Measurements from ENCODE around the gene ZSCAN4. TPM values are rescaled to one million over a fixed set of nuclear protein-coding genes. Genes with fewer than 3 reads are reported as not detected.

The ZSCAN4 gene, protein sequence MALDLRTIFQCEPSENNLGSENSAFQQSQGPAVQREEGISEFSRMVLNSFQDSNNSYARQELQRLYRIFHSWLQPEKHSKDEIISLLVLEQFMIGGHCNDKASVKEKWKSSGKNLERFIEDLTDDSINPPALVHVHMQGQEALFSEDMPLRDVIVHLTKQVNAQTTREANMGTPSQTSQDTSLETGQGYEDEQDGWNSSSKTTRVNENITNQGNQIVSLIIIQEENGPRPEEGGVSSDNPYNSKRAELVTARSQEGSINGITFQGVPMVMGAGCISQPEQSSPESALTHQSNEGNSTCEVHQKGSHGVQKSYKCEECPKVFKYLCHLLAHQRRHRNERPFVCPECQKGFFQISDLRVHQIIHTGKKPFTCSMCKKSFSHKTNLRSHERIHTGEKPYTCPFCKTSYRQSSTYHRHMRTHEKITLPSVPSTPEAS
- not detected in 2 replicates for total RNA-seq

DNA sequence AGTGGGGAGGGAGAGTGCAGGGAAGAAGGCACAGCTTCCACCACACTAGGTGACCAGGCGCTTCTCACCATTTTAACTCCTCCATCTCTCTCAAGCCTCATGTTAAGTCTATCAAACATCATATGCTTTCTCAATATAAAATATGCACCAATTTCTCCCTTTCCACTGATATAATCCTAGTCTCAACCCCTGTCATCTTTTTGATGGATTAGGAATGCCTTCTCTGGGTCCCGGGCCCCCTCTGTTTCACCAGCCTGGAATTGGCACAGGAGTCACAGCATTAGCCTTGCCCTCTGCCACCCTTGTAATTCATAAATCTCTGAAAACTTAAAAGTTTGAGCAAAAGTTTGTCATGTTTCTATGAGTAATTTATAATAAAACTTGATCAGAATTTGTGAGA, at the start of gene ZSCAN4:
Gene ZSCAN4, plus strand, starts transcription at position 301 of the 400 bp plus-strand sequence. CDS start 7,211 bp downstream, outside the sequence.

DNA sequence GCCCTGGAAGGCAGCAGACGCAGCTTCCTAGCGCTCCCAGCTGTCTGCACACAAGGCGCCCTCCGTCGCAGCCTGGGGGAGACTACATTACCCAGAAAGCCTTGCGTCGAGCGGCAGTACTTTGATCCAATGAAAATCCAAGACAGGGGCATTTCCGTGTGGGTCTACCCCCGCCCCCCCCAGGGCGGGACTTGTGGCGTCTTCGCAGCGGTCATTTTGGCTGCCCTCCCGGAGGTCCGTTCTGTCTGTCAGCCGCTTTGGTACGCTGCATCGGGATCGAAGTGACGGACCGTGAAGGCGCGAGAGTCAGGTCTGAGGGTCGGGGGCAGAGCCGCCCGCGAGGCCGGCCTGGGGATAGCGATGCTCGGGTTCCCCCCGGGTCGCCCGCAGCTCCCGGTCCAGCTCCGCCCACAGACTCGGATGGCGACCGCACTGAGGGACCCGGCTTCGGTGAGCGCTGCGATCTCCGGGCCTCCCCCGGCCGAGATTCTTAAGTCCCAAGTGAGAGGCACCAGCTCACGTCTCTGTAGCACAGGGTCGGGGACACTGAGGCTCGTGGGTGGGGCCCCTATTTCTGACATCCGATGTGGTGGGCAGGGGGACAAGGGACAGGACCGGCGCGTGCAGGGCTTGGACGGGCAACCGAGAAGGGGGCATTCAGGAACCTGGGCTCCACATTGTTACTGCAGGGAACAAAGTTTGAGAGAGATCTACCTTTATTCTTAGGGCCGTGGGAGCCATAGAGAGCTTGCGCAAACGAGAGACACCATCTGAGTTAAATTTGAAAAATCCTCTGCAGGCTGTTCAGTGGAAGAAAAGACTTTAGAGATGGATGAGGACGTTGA, 35.5 kb upstream of the ZSCAN4 start, which contains the start of gene ZNF211:
Gene ZNF211, plus strand, starts transcription at position 182 of the 845 bp plus-strand sequence. Its CDS starts 179 bp downstream, at position 361.

DNA sequence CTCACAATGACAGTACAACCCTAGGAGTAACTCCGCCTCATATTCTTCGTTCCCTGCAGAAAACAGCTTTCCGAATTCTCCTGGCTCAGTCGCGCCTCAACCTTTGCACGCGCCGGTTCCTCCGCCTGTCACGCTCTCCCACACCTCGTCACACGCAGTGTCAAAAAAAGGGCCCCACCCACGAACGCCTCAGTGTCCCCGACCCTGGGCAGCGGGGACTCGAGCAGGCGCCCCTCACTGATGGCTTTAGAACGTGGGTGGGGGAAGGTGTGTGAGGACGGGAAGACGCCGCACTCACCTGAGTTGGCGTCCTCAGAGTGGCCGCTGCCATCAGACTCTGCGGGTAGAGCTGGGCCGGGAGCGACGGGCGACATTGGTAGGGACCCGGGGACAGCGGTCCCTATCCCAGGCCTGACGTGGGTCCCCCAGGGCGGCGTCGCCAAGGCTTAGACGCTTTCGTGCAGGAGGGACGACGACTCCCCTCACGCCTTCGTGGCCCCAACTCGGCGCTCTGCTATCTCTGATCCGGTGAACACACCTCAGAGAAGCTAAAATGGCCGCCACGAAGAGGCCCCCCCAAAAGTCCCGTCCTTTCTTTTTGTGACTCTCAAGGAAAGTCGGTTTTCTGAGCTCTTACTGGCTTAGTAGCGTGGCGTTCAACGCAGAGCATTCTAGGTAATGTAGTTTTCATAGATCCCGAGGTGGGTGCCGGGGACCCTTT, 40.1 kb downstream of the ZSCAN4 start, which contains the start of gene ZNF154:
Gene ZNF154, minus strand, starts transcription at position 564 of the 721 bp plus-strand sequence. Its CDS starts 233 bp downstream, at position 331.

Other genes with a start within 250 kb of the ZSCAN4 start
- 4.1 and 4.6 TPM in 2 replicates for gene ZNF749, start 233.6 kb upstream of the ZSCAN4 start, total RNA-seq
- 0.29 and 1.1 TPM in 2 replicates for gene VN1R1, start 211.8 kb upstream of the ZSCAN4 start, total RNA-seq
- gene ZNF772, start 191.4 kb upstream of the ZSCAN4 start, total RNA-seq: 12.9 and 14.2 TPM in 2 replicates
- gene ZNF419, start 181.2 kb upstream of the ZSCAN4 start, total RNA-seq: 8.7 and 16.9 TPM in 2 replicates
- gene ZNF773, start 169.0 kb upstream of the ZSCAN4 start, total RNA-seq: 11.2 and 16.2 TPM in 2 replicates
- gene ZNF549, start 141.6 kb upstream of the ZSCAN4 start, total RNA-seq: 2.5 and 5.0 TPM in 2 replicates
- gene ZNF550, start 109.1 kb upstream of the ZSCAN4 start, total RNA-seq: 6.6 and 9.3 TPM in 2 replicates
- gene ZNF416, start 90.0 kb upstream of the ZSCAN4 start, total RNA-seq: 2.5 and 2.6 TPM in 2 replicates
- 3.9 and 9.7 TPM in 2 replicates for gene ZIK1, start 84.8 kb upstream of the ZSCAN4 start, total RNA-seq
- 1.5 and 1.7 TPM in 2 replicates for gene ZNF530, start 69.0 kb upstream of the ZSCAN4 start, total RNA-seq
- 16.2 and 34.6 TPM in 2 replicates for gene ZNF134, start 54.7 kb upstream of the ZSCAN4 start, total RNA-seq
- gene ZNF211, start 35.8 kb upstream of the ZSCAN4 start, total RNA-seq: 4.4 and 4.5 TPM in 2 replicates
- gene ZNF551, start 13.0 kb downstream of the ZSCAN4 start, total RNA-seq: 5.1 and 5.9 TPM in 2 replicates
- gene ZNF154, start 40.3 kb downstream of the ZSCAN4 start, total RNA-seq: 3.6 and 4.7 TPM in 2 replicates
- gene ZNF671, start 58.7 kb downstream of the ZSCAN4 start, total RNA-seq: 5.6 and 7.5 TPM in 2 replicates
- gene ZNF776, start 77.9 kb downstream of the ZSCAN4 start, total RNA-seq: 6.7 and 7.4 TPM in 2 replicates
- gene ZNF586, start 100.7 kb downstream of the ZSCAN4 start, total RNA-seq: 8.6 and 9.0 TPM in 2 replicates
- 2.0 and 3.4 TPM in 2 replicates for gene ZNF552, start 146.0 kb downstream of the ZSCAN4 start, total RNA-seq
- 11.0 and 12.4 TPM in 2 replicates for gene ZNF587B, start 161.4 kb downstream of the ZSCAN4 start, total RNA-seq
- gene ZNF587, start 180.9 kb downstream of the ZSCAN4 start, total RNA-seq: 10.7 and 24.6 TPM in 2 replicates
- gene ZNF814, start 220.1 kb downstream of the ZSCAN4 start, total RNA-seq: 5.7 and 8.9 TPM in 2 replicates
- 7.2 and 7.5 TPM in 2 replicates for gene ZNF417, start 247.7 kb downstream of the ZSCAN4 start, total RNA-seq

All from cardiac ventricle fibroblast (primary cell).